PC-3 (cell line): ENCODE measurements around the gene BUD31. TPM values are rescaled to one million over a fixed set of nuclear protein-coding genes. Genes with fewer than 3 reads are reported as not detected.

Experiments used
- ATAC-seq: fragments of 200-7000 bp; cut with Tn5 transposase; 2 replicates; pipeline ENCODE4 v1.9.1; 2020; ENCODE audit warnings: mild to moderate bottlenecking, moderate library complexity
- BruUV-seq: library from RNA; stranded (reverse); fragments of 400-500 nt; replicated peaks from 2 replicates; lab custom pipeline; 2021; lab: Mats Ljungman, UMichigan
- CTCF ChIA-PET: fragments of 300-600 bp; sonication (Branson Sonifier 250); formaldehyde crosslinking; loops from one replicate; lab custom pipeline; 2022; ENCODE audit warnings: antibody characterized with exemption; lab: Charles Lee
- POLR2A ChIA-PET: fragments of 300-600 bp; sonication (Branson Sonifier 250); formaldehyde crosslinking; loops from one replicate; lab custom pipeline; 2022; ENCODE audit warnings: antibody characterized with exemption; ENCODE audit not compliant: unreplicated experiment; lab: Charles Lee
- DNase-seq: peaks from one replicate; pipeline ENCODE4 v3.0.0-alpha.2; 2015
- H2AFZ ChIP-seq: fragments of 300-600 bp; sonication (generic); 2 replicates; pipeline ENCODE4 v1.6.0; 2016; ENCODE audit warnings: antibody characterized with exemption, low read length
- H3F3A ChIP-seq: fragments of 300-600 bp; sonication (generic); one replicate; pipeline ENCODE4 v1.6.0; 2017; ENCODE audit warnings: antibody characterized with exemption, low read length, control low read depth, mild to moderate bottlenecking; ENCODE audit not compliant: unreplicated experiment
- H3K27ac ChIP-seq: fragments of 300-600 bp; sonication (generic); 2 replicates; pipeline ENCODE4 v1.5.1; 2016; ENCODE audit warnings: mild to moderate bottlenecking, low read length
- H3K27me3 ChIP-seq: fragments of 300-600 bp; sonication (generic); 2 replicates; pipeline ENCODE4 v1.6.1; 2016; ENCODE audit warnings: low read length, mixed read lengths
- H3K36me3 ChIP-seq: fragments of 300-600 bp; sonication (generic); 2 replicates; pipeline ENCODE4 v1.6.1; 2016; ENCODE audit warnings: low read depth, mixed run types, low read length, mixed read lengths
- H3K4me1 ChIP-seq: fragments of 300-600 bp; sonication (generic); 2 replicates; pipeline ENCODE4 v1.5.1; 2016; ENCODE audit warnings: low read length; ENCODE audit not compliant: insufficient read depth
- H3K4me2 ChIP-seq: fragments of 300-600 bp; sonication (generic); 2 replicates; pipeline ENCODE4 v1.6.0; 2016; ENCODE audit warnings: low read length
- H3K4me3 ChIP-seq: fragments of 300-600 bp; sonication (generic); 2 replicates; pipeline ENCODE4 v1.5.1; 2016; ENCODE audit warnings: mild to moderate bottlenecking, low read length, mixed read lengths
- H3K79me2 ChIP-seq: fragments of 300-600 bp; sonication (generic); 2 replicates; pipeline ENCODE4 v1.6.1; 2017; ENCODE audit warnings: low read length, mixed read lengths
- H3K9ac ChIP-seq: fragments of 300-600 bp; sonication (generic); 2 replicates; pipeline ENCODE4 v1.6.0; 2016; ENCODE audit warnings: mild to moderate bottlenecking, low read length
- H3K9me2 ChIP-seq: fragments of 300-600 bp; sonication (generic); replicated peaks from 2 replicates; pipeline ENCODE4 v1.6.1; 2016; ENCODE audit warnings: mixed run types, low read length, mixed read lengths
- H3K9me3 ChIP-seq: fragments of 300-600 bp; sonication (generic); 2 replicates; pipeline ENCODE4 v1.6.1; 2016; ENCODE audit warnings: low read length, mixed read lengths
- H4K20me1 ChIP-seq: fragments of 300-600 bp; sonication (generic); 2 replicates; pipeline ENCODE4 v1.6.1; 2016; ENCODE audit warnings: low read length, mixed read lengths
- EZH2 ChIP-seq: fragments of 300-600 bp; sonication (generic); IDR thresholded peaks from one replicate; pipeline ENCODE4 v1.6.1; 2017; ENCODE audit warnings: antibody characterized with exemption, mild to moderate bottlenecking, low read length; ENCODE audit not compliant: unreplicated experiment
- EZH2phosphoT487 ChIP-seq: fragments of 300-600 bp; sonication (generic); IDR thresholded peaks from 2 replicates; pipeline ENCODE4 v1.6.1; 2018; ENCODE audit warnings: mild to moderate bottlenecking, antibody characterized with exemption, low read length, borderline replicate concordance
- intact Hi-C: fragments of 100-400 bp; cut with micrococcal nuclease; formaldehyde crosslinking; loops from 2 replicates; pipeline ENCODE4 v1.9.0; 2023
- total RNA-seq: library from RNA; depleted of rRNA; stranded (reverse); fragments of >200 nt; gene quantifications from 2 replicates; pipeline ENCODE4 v1.2.3, GENCODE V29; 2014
- TF ChIP-seq, protein P1 (sequence below): fragments of 300-600 bp; sonication (generic); conservative IDR thresholded peaks from 2 replicates; pipeline ENCODE4 v1.5.1; 2017; ENCODE audit warnings: antibody characterized with exemption, low read depth, mild to moderate bottlenecking, low read length

Gene BUD31
- total RNA-seq, 1 experiment from 2014 or later = 144 TPM

DNA sequence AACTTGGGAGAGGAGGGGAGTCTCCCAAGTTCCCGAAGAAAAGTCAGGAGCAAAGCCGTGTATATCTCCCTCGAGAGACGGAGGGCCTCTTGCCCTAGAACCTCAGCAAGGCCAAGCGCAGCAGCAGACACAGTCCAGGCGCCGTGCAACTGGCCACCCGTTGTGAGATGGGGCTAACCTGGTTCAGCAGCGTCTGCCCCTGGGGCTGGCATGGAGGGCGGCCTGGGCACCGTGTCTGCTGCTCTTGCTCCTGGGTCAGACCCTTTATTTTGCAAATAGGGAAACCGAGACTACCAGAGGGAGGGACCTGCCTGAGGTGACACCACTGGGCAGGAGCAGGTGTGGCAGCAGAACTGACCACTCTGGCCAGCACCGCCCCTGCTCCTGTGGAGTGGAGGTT is 43.8 kb downstream of the BUD31 start:
- peaks cover under 1% of the 10 kb centered on the region; the same call in 1 of the 2 replicates for H4K20me1 ChIP-seq
- no peaks in the 10 kb centered on the region for H3K9me2 ChIP-seq
- H3K27me3 ChIP-seq = no peaks in the 10 kb centered on the region
- H3K9ac ChIP-seq = no peak overlapping the region
- no peak for TF ChIP-seq EZH2phosphoT487
- TF ChIP-seq, protein P1, sequence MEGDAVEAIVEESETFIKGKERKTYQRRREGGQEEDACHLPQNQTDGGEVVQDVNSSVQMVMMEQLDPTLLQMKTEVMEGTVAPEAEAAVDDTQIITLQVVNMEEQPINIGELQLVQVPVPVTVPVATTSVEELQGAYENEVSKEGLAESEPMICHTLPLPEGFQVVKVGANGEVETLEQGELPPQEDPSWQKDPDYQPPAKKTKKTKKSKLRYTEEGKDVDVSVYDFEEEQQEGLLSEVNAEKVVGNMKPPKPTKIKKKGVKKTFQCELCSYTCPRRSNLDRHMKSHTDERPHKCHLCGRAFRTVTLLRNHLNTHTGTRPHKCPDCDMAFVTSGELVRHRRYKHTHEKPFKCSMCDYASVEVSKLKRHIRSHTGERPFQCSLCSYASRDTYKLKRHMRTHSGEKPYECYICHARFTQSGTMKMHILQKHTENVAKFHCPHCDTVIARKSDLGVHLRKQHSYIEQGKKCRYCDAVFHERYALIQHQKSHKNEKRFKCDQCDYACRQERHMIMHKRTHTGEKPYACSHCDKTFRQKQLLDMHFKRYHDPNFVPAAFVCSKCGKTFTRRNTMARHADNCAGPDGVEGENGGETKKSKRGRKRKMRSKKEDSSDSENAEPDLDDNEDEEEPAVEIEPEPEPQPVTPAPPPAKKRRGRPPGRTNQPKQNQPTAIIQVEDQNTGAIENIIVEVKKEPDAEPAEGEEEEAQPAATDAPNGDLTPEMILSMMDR = no peak
- TF ChIP-seq EZH2 = no peak
- intact Hi-C loops = no loop called here
- H3K4me3 ChIP-seq = no peak overlapping the region
- H3K36me3 ChIP-seq = peaks cover 27% of the 10 kb centered on the region
- H3K79me2 ChIP-seq = no peaks in the 10 kb centered on the region
- peaks cover 6% of the 10 kb centered on the region for H3F3A ChIP-seq
- ChIA-PET CTCF (no interaction called here), POLR2A (no interaction called here)
- BruUV-seq = no TSS peak
- no peaks in the 10 kb centered on the region for H3K4me1 ChIP-seq
- DNase-seq = no peak
- H3K27ac ChIP-seq = no peak overlapping the region
- no peak overlapping the region for H3K4me2 ChIP-seq
- no peak for ATAC-seq
- H3K9me3 ChIP-seq = no peaks in the 10 kb centered on the region
- no peak overlapping the region for H2AFZ ChIP-seq

GRCh38 chr7:99453105-99453504 is 44.3 kb downstream of the BUD31 start:
- CTCF ChIA-PET = no interaction called here
- H3K4me3 ChIP-seq = no peak overlapping the region
- ATAC-seq (no peak), DNase-seq (no peak)
- H3K27me3 ChIP-seq = no peaks in the 10 kb centered on the region
- H3F3A ChIP-seq = peaks cover 6% of the 10 kb centered on the region
- TF ChIP-seq EZH2 (no peak), EZH2phosphoT487 (no peak)
- TF ChIP-seq, protein P1 = no peak
- peaks cover 2% of the 10 kb centered on the region; the same call in 1 of the 2 replicates for H4K20me1 ChIP-seq
- H3K9ac ChIP-seq = no peak overlapping the region
- BruUV-seq = no TSS peak
- H3K9me2 ChIP-seq = no peaks in the 10 kb centered on the region
- no peak overlapping the region for H2AFZ ChIP-seq
- peaks cover 2% of the 10 kb centered on the region; the same call in 1 of the 2 replicates for H3K79me2 ChIP-seq
- no peak overlapping the region for H3K27ac ChIP-seq
- no peaks in the 10 kb centered on the region for H3K9me3 ChIP-seq
- no peaks in the 10 kb centered on the region for H3K4me1 ChIP-seq
- H3K4me2 ChIP-seq = no peak overlapping the region
- intact Hi-C loops = no loop called here
- POLR2A ChIA-PET = no interaction called here
- peaks cover 32% of the 10 kb centered on the region for H3K36me3 ChIP-seq

GRCh38 chr7:99455874-99456273 is 47.1 kb downstream of the BUD31 start:
- Histone ChIP-seq H2AFZ (no peak overlapping the region), H3K4me2 (no peak overlapping the region), H3K9me2 (no peaks in the 10 kb centered on the region), H3F3A (peaks cover 6% of the 10 kb centered on the region), H3K27me3 (no peaks in the 10 kb centered on the region), H4K20me1 (peaks cover 28% of the 10 kb centered on the region), H3K4me1 (no peaks in the 10 kb centered on the region), H3K36me3 (peaks cover 48% of the 10 kb centered on the region), H3K79me2 (peaks cover 30% of the 10 kb centered on the region), H3K27ac (no peak overlapping the region), H3K9me3 (no peaks in the 10 kb centered on the region), H3K4me3 (no peak overlapping the region), H3K9ac (no peak overlapping the region)
- DNase-seq (no peak), ATAC-seq (no peak)
- CTCF ChIA-PET = no interaction called here
- POLR2A ChIA-PET = interaction anchor here (0.6 kb wide), 1 partner anchor 20 kb away, joined by 6 read pairs; no protein-coding TSS in a partner anchor
- TF ChIP-seq, protein P1 = no peak
- TF ChIP-seq EZH2phosphoT487 = no peak
- TF ChIP-seq EZH2 = no peak
- intact Hi-C loops = no loop called here
- BruUV-seq = TSS peak; percentile 5
